Measurements from ENCODE around the gene PLPP3. TPM values are rescaled to one million over a fixed set of nuclear protein-coding genes. Genes with fewer than 3 reads are reported as not detected.

The PLPP3 gene
- total and polyA plus RNA-seq, 2 of the 8 experiments (the other 6 are each of a cell fraction or from before 2014, with no cell fraction given): 33.2 to 42.0 TPM

DNA sequence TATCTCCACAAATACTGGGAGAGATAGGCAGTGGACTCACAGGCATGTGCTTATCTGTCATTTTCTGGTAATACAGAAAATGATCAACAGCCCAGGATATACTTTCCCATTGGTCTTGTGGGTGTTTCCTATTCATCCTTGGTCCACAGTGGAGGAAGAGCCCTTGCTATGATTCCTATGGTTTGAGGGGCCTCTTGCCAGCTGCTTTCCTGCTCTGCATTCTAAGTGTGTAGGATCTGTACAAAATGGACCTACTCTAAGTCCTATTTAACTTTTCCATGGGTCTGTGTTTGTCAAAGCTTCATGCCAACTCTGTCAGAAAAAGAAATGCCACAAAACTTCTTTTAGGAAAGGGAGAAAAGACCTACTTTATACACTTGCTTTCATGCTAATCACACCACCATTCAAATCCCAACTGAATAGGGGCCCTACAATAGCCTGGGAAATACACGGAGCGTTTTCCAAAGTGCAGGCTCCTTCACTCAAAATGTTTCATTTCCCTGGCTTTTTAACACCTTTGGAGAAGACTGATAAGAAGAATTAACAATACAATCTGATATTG, 16.4 kb downstream of the PLPP3 start:
- Histone ChIP-seq H3K79me2 (ENCODE audit: control insufficient read depth in 1 of 2, insufficient read depth in 2 of 2, low read length in 2 of 2) (peaks cover 26 to 94% of the 10 kb centered on the region in 2 experiments), H2BK5ac (ENCODE audit: low read depth, low read length) (no peak overlapping the region), H3K23ac (ENCODE audit: insufficient read length) (no peak overlapping the region), H3K9me3 (ENCODE audit: insufficient read depth in 2 of 2, low read depth in 1 of 2, low read length in 1 of 2) (no peaks in the 10 kb centered on the region), H3K36me3 (ENCODE audit: control insufficient read depth in 2 of 4, insufficient read depth in 4 of 4, low read length in 3 of 4) (no peaks in the 10 kb centered on the region; a peak in 1 of 8 replicates), H2BK15ac (ENCODE audit: low read length) (no peak overlapping the region), H3K18ac (ENCODE audit: extremely low read depth, low read length) (no peak overlapping the region), H3K9ac (replicated peaks in 1 of 4; ENCODE audit: extremely low read depth in 1 of 4, low read depth in 3 of 4, low read length in 3 of 4) (peak overlapping the region in 1 of 4 experiments; percentile 34; a peak in 1 of 7 replicates), H2BK12ac (ENCODE audit: low read depth, low read length) (no peak overlapping the region), H3K27me3 (replicated peaks in 1 of 4; ENCODE audit: control insufficient read depth in 3 of 4, extremely low read depth in 1 of 4, insufficient read depth in 3 of 4, low read length in 3 of 4) (no peaks in the 10 kb centered on the region), H4K8ac (ENCODE audit: extremely low read depth, insufficient read depth, low read length) (no peak overlapping the region), H4K91ac (replicated peaks; ENCODE audit: insufficient read length, low read length) (no peak overlapping the region), H4K20me1 (replicated peaks in 1 of 2; ENCODE audit: control insufficient read depth in 1 of 2, insufficient read depth in 2 of 2, low read length in 2 of 2) (peaks cover 2 to 3% of the 10 kb centered on the region in 2 experiments), H3K23me2 (ENCODE audit: low read depth, low read length) (no peaks in the 10 kb centered on the region), H3K27ac (ENCODE audit: low read depth, low read length) (no peak overlapping the region), H2BK20ac (ENCODE audit: low read length) (no peak overlapping the region), H4K5ac (ENCODE audit: insufficient read length, low read depth, low read length) (no peak overlapping the region), H3K79me1 (ENCODE audit: low read depth, low read length) (peaks cover 5% of the 10 kb centered on the region), H3K4me2 (ENCODE audit: insufficient read depth in 1 of 2, low read depth in 2 of 2, low read length in 2 of 2) (peak overlapping the region; percentile 31 to 65), H3K56ac (replicated peaks; ENCODE audit: insufficient read length, low read depth, low read length) (no peak overlapping the region), H2AFZ (ENCODE audit: low read length) (no peak overlapping the region), H2AK5ac (ENCODE audit: low read depth, low read length) (no peak overlapping the region), H3K14ac (ENCODE audit: insufficient read length) (no peak overlapping the region), H2BK120ac (replicated peaks; ENCODE audit: low read depth, low read length) (no peak overlapping the region), H3K4ac (replicated peaks; ENCODE audit: insufficient read length, low read depth, low read length) (no peak overlapping the region), H3K4me1 (replicated peaks in 1 of 4; ENCODE audit: control insufficient read depth in 3 of 4, insufficient read depth in 4 of 4, low read length in 3 of 4) (peaks cover 5 to 46% (median 31%) of the 10 kb centered on the region in 4 experiments; a peak in 6 of 7 replicates), H3K4me3 (ENCODE audit: extremely low read depth in 1 of 4, insufficient read depth in 2 of 4, low read depth in 3 of 4, low read length in 4 of 4) (peak overlapping the region in 1 of 4 experiments; percentile 17; a peak in 1 of 8 replicates)
- DNase-seq (ENCODE audit: low read depth in 1 of 2, low spot score in 2 of 2) (no peak), FAIRE-seq (peak; percentile 24)
- TF ChIP-seq POU5F1 (IDR thresholded peaks at IDR 0.05; ENCODE audit: low read depth, low read length) (no peak), SP4 (IDR thresholded peaks at IDR 0.05; ENCODE audit: low read length) (no peak), BCL11A (IDR thresholded peaks at IDR 0.05; ENCODE audit: low read depth in 2 of 2, low read length in 2 of 2) (no peak), JUND (IDR thresholded peaks at IDR 0.05; ENCODE audit: low read length) (no peak), EP300 (IDR thresholded peaks at IDR 0.05; ENCODE audit: borderline replicate concordance in 1 of 2, low read depth in 2 of 2, low read length in 2 of 2) (no peak), RAD21 (IDR thresholded peaks at IDR 0.05 in 1 of 2, conservative IDR thresholded peaks at IDR 0.05 in 1 of 2; ENCODE audit: low read depth in 2 of 2, low read length in 2 of 2) (no peak), BRCA1 (IDR thresholded peaks at IDR 0.05; ENCODE audit: low read depth, low read length) (no peak)
- TF ChIP-seq, protein P1, sequence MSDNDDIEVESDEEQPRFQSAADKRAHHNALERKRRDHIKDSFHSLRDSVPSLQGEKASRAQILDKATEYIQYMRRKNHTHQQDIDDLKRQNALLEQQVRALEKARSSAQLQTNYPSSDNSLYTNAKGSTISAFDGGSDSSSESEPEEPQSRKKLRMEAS (IDR thresholded peaks at IDR 0.05): no peak
- POLR2A ChIA-PET (ENCODE audit: partially characterized antibody): interaction anchor here (2.6 to 3.8 kb wide), 3 partner anchors 11 to 15 kb away, joined by 17 to 21 read pairs (median 18); no protein-coding TSS in a partner anchor
- CTCF ChIA-PET (ENCODE audit: partially characterized antibody): interaction anchor here (0.8 to 4.0 kb wide), 3 partner anchors 13 to 21 kb away, joined by 3 to 31 read pairs (median 6); partner anchors contain the start of gene PLPP3
- WGBS, 2 experiments (ENCODE audit: extremely low coverage in 1 of 2, insufficient coverage in 1 of 2, insufficient read length in 1 of 2, insufficient replicate concordance in 2 of 2, low coverage in 1 of 2, low lambda C conversion rate in 2 of 2, missing lambda C conversion rate in 1 of 2): 16% methylated on average over 2 of the region's 2 CpGs; no CpG with 5 or more reads in 1 of the 2 experiments

Measured in H1 (cell line).